ENCODE data around the gene PDCL2. TPM values are rescaled to one million over a fixed set of nuclear protein-coding genes. Genes with fewer than 3 reads are reported as not detected.
"Not testable (repeated sequence)": the region's sequence is repeated elsewhere in the genome, so short reads cannot be mapped to it uniquely, and the experiment has no call there.

The PDCL2 gene
- total RNA-seq, 2 donors from 2014 or later = not detected

DNA sequence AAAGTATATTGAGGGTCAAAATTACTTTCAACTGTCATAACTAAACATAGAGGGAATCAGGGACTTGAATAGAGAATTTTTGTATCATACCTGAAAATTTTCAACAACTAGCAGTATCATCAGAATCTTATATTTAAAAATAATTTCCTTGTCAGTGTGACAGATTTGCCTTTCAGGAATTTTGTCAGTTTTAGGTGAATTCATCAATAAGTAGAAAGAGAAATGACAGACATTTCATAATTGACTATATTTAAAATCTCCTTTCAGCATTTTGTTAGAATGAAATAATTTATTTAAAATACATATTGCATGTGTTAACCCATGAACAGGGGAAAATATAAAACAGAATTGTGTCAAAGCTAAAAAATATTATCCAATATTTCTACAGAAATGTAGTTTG, 8.6 kb upstream of the PDCL2 start:
- Histone ChIP-seq H3K36me3 (no peaks in the 10 kb centered on the region), H3K9me3 (no peaks in the 10 kb centered on the region), H3K27ac (no peak overlapping the region), H3K4me3 (no peak overlapping the region), H3K4me1 (replicated peaks) (no peaks in the 10 kb centered on the region), H3K27me3 (replicated peaks; ENCODE audit: insufficient read depth) (no peaks in the 10 kb centered on the region)
- TF ChIP-seq CTCF (IDR thresholded peaks at IDR 0.05) (no peak), POLR2A (IDR thresholded peaks at IDR 0.05) (no peak), POLR2AphosphoS5 (IDR thresholded peaks at IDR 0.05) (no peak)
- DNase-seq (ENCODE audit: low spot score) = no peak
- intact Hi-C loops (cut with DNase I) = no loop called here

DNA sequence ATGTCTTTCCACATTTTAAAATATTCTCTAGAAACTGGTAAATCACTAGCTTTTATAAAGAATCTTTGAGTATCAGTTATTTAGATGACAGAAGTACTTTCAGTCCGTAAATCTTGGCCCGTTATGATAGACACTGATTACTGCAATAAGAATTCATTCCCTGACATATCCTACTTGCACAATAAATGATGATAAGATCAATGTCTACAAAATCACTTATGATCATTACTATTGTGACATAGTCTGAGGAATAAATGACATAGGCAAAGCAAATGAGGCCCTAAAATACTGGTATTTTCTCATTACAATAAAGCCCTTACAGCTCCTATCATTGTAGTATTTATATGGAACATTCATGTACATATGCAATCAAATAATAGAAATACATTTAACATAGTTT, 6.6 kb upstream of the PDCL2 start:
- H3K4me3 ChIP-seq = no peak overlapping the region
- H3K9me3 ChIP-seq = no peaks in the 10 kb centered on the region
- no peak overlapping the region for H3K27ac ChIP-seq
- H3K4me1 ChIP-seq (replicated peaks) = no peaks in the 10 kb centered on the region
- WGBS = 87% methylated on average over 2 of the region's 2 CpGs
- no peak for DNase-seq (ENCODE audit: low spot score)
- no peaks in the 10 kb centered on the region for H3K36me3 ChIP-seq
- no peaks in the 10 kb centered on the region for H3K27me3 ChIP-seq (replicated peaks; ENCODE audit: insufficient read depth)
- intact Hi-C loops (cut with DNase I) = no loop called here
- no peak for TF ChIP-seq POLR2AphosphoS5 (IDR thresholded peaks at IDR 0.05)
- no peak for TF ChIP-seq POLR2A (IDR thresholded peaks at IDR 0.05)
- TF ChIP-seq CTCF (IDR thresholded peaks at IDR 0.05) = no peak

DNA sequence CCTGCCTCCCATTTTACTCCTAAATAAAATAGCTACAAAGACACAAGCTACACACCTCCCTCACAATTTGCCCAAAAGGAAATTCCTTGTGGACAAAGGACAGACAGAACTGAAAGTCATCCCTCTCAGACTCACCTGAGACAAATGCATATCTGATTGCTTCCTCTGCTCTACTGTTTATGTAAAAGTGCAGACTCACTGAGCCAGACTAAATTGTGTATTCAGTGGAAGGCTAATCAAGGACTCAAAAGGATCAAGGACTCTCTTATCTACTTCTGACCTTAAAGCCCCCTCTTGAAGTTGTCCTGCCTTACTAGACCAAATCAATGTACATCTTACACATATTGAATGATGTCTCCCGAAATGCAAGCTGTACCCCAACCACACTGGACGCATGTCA, 3.9 kb downstream of the PDCL2 start:
- intact Hi-C loops (cut with DNase I) = no loop called here
- Histone ChIP-seq H3K4me3 (no peak overlapping the region), H3K4me1 (replicated peaks) (no peaks in the 10 kb centered on the region), H3K27me3 (replicated peaks; ENCODE audit: insufficient read depth) (no peaks in the 10 kb centered on the region), H3K27ac (no peak overlapping the region), H3K9me3 (no peaks in the 10 kb centered on the region), H3K36me3 (no peaks in the 10 kb centered on the region)
- WGBS = 94% methylated on average over 2 of the region's 2 CpGs
- no peak for DNase-seq (ENCODE audit: low spot score)
- no peak for TF ChIP-seq POLR2AphosphoS5 (IDR thresholded peaks at IDR 0.05)
- TF ChIP-seq POLR2A (IDR thresholded peaks at IDR 0.05) = no peak
- no peak for TF ChIP-seq CTCF (IDR thresholded peaks at IDR 0.05)

DNA sequence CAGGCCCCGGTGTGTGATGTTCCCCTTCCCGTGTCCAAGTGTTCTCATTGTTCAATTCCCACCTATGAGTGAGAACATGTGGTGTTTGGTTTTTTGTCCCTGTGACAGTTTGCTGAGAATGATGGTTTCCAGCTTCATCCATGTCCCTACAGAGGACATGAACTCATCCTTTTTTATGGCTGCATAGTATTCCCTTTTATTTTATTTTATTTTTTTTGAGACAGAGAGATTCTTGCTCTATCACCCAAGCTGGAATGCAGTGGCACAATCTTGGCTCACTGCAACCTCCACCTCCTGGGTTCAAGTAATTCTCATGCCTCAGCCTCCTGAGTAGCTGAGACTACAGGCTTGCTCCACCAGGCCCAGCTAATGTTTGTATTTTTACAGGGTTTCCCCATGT, 9.3 kb downstream of the PDCL2 start:
- 100% methylated on average over 2 of the region's 2 CpGs for WGBS
- intact Hi-C loops (cut with DNase I); H3K9me3 ChIP-seq; H3K36me3 ChIP-seq; H3K27me3 ChIP-seq (replicated peaks; ENCODE audit: insufficient read depth); H3K4me1 ChIP-seq (replicated peaks); H3K27ac ChIP-seq; DNase-seq (ENCODE audit: low spot score); H3K4me3 ChIP-seq: not testable (repeated sequence)

DNA sequence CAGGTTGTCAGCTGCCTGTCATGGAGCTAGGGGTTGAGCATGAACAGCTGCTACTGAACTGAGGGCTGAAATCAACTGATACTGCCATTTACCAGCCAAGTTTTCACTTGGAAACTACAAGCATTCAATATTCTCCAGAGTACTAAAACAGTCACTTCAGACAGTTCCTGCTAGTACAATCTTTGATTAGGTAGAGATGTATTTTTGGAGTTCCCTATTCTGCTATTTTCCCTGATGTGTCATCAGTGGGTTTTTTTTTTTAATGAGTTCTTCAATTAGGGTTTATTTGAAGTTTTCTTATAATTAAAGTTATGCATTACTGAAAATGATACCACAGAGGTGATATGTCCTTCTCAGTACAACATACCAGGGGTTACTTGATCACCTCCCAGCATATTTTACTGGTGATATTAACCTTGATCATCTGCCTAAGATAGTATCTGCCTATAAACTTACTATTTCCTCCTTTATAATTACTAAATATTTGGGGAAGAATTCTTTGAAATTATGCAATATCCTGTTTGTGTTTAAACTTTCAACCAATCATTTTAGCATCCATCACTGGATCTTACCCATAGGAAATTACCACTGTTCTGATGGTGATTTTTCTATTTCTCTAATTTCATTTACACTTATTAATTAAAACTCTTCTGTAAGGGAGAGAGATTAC, 13.6 kb downstream of the PDCL2 start:
- Histone ChIP-seq H3K4me3 (no peak overlapping the region), H3K36me3 (no peaks in the 10 kb centered on the region), H3K27me3 (replicated peaks; ENCODE audit: insufficient read depth) (no peaks in the 10 kb centered on the region), H3K27ac (no peak overlapping the region), H3K4me1 (replicated peaks) (no peaks in the 10 kb centered on the region), H3K9me3 (no peaks in the 10 kb centered on the region)
- TF ChIP-seq POLR2A (IDR thresholded peaks at IDR 0.05) (no peak), POLR2AphosphoS5 (IDR thresholded peaks at IDR 0.05) (no peak), CTCF (IDR thresholded peaks at IDR 0.05) (no peak)
- intact Hi-C loops (cut with DNase I) = no loop called here
- no peak for DNase-seq (ENCODE audit: low spot score)

Data from prostate gland (tissue), 2 donors.